HepG2 (cell line): ENCODE measurements around the gene ARHGAP5. TPM values are rescaled to one million over a fixed set of nuclear protein-coding genes. Genes with fewer than 3 reads are reported as not detected.

Experiments
- ASH2L ChIP-seq: fragments of 300-600, 200-600 bp; sonication (generic); IDR thresholded peaks from 2 replicates; pipeline ENCODE4 v1.7.0; 2017; ENCODE audit warnings: low read depth, mild to moderate bottlenecking, moderate library complexity, mixed read lengths, low read length; ENCODE audit not compliant: insufficient read length
- BCL6 ChIP-seq: IDR thresholded peaks from 2 replicates; pipeline ENCODE4 v1.6.1; 2016; ENCODE audit warnings: missing genetic modification reagents, missing compliant biosample characterization
- FOXA1 ChIP-seq, 2 experiments: fragments of 450-650 bp in 1 of 2; sonication (generic) in 1 of 2; formaldehyde crosslinking in 1 of 2; IDR thresholded peaks; 2 replicates each; pipeline versions ENCODE4 v1.4.0 to v1.6.1; 2016 to 2020; ENCODE audit warnings: missing genetic modification reagents in 1 of 2
- KMT2B ChIP-seq: IDR thresholded peaks from 2 replicates; pipeline ENCODE4 v1.6.1; 2016; ENCODE audit warnings: missing genetic modification reagents, missing compliant biosample characterization
- MAFK ChIP-seq, 2 experiments: IDR thresholded peaks in 1 of 2; conservative IDR thresholded peaks in 1 of 2; 2 replicates each; pipeline ENCODE4 v1.6.1; 2011; ENCODE audit warnings: improper control_type of control experiment in 2 of 2, low read length in 2 of 2
- MED1 ChIP-seq: sonication (generic); formaldehyde crosslinking; IDR thresholded peaks from 2 replicates; pipeline ENCODE4 v1.4.0; 2020; ENCODE audit warnings: missing genetic modification reagents
- MTA3 ChIP-seq: sonication (generic); formaldehyde crosslinking; IDR thresholded peaks from 2 replicates; pipeline ENCODE4 v1.4.0; 2020; ENCODE audit warnings: missing genetic modification reagents
- PRMT3 ChIP-seq: sonication (generic); formaldehyde crosslinking; IDR thresholded peaks from 2 replicates; pipeline ENCODE4 v1.8.1; 2022; ENCODE audit warnings: low read depth, mild to moderate bottlenecking, moderate library complexity, missing genetic modification reagents, borderline replicate concordance
- SRY ChIP-seq: sonication (generic); formaldehyde crosslinking; IDR thresholded peaks from 2 replicates; pipeline ENCODE4 v1.8.0; 2022; ENCODE audit warnings: mild to moderate bottlenecking, missing genetic modification reagents
- THYN1 ChIP-seq: sonication (generic); formaldehyde crosslinking; IDR thresholded peaks from 2 replicates; pipeline ENCODE4 v1.8.1; 2023; ENCODE audit warnings: low read depth, mild to moderate bottlenecking, moderate library complexity, missing genetic modification reagents, borderline replicate concordance
- YEATS2 ChIP-seq: sonication (generic); formaldehyde crosslinking; IDR thresholded peaks from 2 replicates; pipeline ENCODE4 v1.4.0; 2020; ENCODE audit warnings: missing genetic modification reagents, borderline replicate concordance
- ZEB1 ChIP-seq: IDR thresholded peaks from 2 replicates; pipeline ENCODE4 v1.6.1; 2012; ENCODE audit warnings: mild to moderate bottlenecking, low read depth, inconsistent platforms; ENCODE audit not compliant: insufficient replicate concordance
- ZNF136 ChIP-seq: sonication (generic); formaldehyde crosslinking; IDR thresholded peaks from 2 replicates; pipeline ENCODE4 v1.8.1; 2022; ENCODE audit warnings: low read depth, mild to moderate bottlenecking, moderate library complexity, missing genetic modification reagents
- ZNF367 ChIP-seq: sonication (generic); formaldehyde crosslinking; IDR thresholded peaks from 2 replicates; pipeline ENCODE4 v1.4.0; 2020; ENCODE audit warnings: missing genetic modification reagents, borderline replicate concordance
- ZNF468 ChIP-seq: sonication (generic); formaldehyde crosslinking; IDR thresholded peaks from 2 replicates; pipeline ENCODE4 v1.8.0; 2022; ENCODE audit warnings: mild to moderate bottlenecking, moderate library complexity, missing genetic modification reagents
- ZNF607 ChIP-seq: sonication (generic); formaldehyde crosslinking; IDR thresholded peaks from 2 replicates; pipeline ENCODE4 v1.5.1; 2020; ENCODE audit warnings: missing genetic modification reagents, mild to moderate bottlenecking, borderline replicate concordance
- ZNF792 ChIP-seq: IDR thresholded peaks from 2 replicates; pipeline ENCODE4 v1.6.1; 2016
- polyA plus RNA-seq, 8 experiments: library from polyadenylated mRNA; depleted of rRNA in 3 of 8; stranded (reverse) in 7 of 8; unstranded in 1 of 8; fragments of >200 nt; fragmentation: Illumina TruSeq in 4 of 8; extraction: Trizol in 4 of 8; gene quantifications; 2 replicates each; pipeline versions ENCODE4 v1.2.1 to v1.2.3, GENCODE V29; 2011 to 2016; ENCODE audit warnings: low read depth in 4 of 8, missing spikeins in 1 of 8, mixed read lengths in 1 of 8; ENCODE audit not compliant: insufficient read depth in 1 of 8
- total RNA-seq, 5 experiments: library from RNA; depleted of rRNA; stranded (reverse); fragments of >200 nt; fragmentation: Illumina TruSeq; extraction: Trizol; gene quantifications; 2 replicates each; pipeline ENCODE4 v1.2.3, GENCODE V29; 2016; ENCODE audit warnings: low read depth in 1 of 5
- TF ChIP-seq, protein P1 (sequence below): sonication (generic); formaldehyde crosslinking; IDR thresholded peaks from 2 replicates; pipeline ENCODE4 v1.4.0; 2020; ENCODE audit warnings: missing genetic modification reagents
- TF ChIP-seq, protein P2 (sequence below): sonication (generic); formaldehyde crosslinking; IDR thresholded peaks from 2 replicates; pipeline ENCODE4 v1.5.1; 2020; ENCODE audit warnings: mild to moderate bottlenecking, moderate library complexity, missing genetic modification reagents
- TF ChIP-seq, protein P3 (sequence below): IDR thresholded peaks from 2 replicates; pipeline ENCODE4 v1.6.1; 2016; ENCODE audit warnings: missing compliant biosample characterization, missing genetic modification reagents, borderline replicate concordance

The ARHGAP5 gene
- total and polyA plus RNA-seq, 2 of the 13 experiments (the other 11 are each of a cell fraction or from before 2014, with no cell fraction given) = 33.7 to 144 TPM

GRCh38 chr14:32078023-32078857 is 1.1 kb downstream of the ARHGAP5 start (continued):
- TF ChIP-seq, protein P1, sequence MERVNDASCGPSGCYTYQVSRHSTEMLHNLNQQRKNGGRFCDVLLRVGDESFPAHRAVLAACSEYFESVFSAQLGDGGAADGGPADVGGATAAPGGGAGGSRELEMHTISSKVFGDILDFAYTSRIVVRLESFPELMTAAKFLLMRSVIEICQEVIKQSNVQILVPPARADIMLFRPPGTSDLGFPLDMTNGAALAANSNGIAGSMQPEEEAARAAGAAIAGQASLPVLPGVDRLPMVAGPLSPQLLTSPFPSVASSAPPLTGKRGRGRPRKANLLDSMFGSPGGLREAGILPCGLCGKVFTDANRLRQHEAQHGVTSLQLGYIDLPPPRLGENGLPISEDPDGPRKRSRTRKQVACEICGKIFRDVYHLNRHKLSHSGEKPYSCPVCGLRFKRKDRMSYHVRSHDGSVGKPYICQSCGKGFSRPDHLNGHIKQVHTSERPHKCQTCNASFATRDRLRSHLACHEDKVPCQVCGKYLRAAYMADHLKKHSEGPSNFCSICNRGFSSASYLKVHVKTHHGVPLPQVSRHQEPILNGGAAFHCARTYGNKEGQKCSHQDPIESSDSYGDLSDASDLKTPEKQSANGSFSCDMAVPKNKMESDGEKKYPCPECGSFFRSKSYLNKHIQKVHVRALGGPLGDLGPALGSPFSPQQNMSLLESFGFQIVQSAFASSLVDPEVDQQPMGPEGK (CRISPR knock-in tag) = peak; percentile 71
- TF ChIP-seq YEATS2 (peak; percentile 45), ZNF468 (no peak), ZNF607 (CRISPR knock-in tag) (no peak), ZNF792 (CRISPR knock-in tag) (peak; percentile 33; the same call in 1 of the 2 replicates), FOXA1 (IDR thresholded peaks at IDR 0.05) (no peak), FOXA1 (CRISPR knock-in tag; IDR thresholded peaks at IDR 0.05) (0 out of 2 replicates have a peak, but pooled peaks have one; percentile 7), MAFK (conservative IDR thresholded peaks at IDR 0.05 in 1 of 2, IDR thresholded peaks at IDR 0.05 in 1 of 2; ENCODE audit: low read length in 2 of 2) (no peak), ASH2L (peak; percentile 86), PRMT3 (CRISPR knock-in tag) (no peak), THYN1 (0 out of 2 replicates have a peak, but pooled peaks have one; percentile 14), BCL6 (CRISPR knock-in tag) (peak; percentile 83), ZEB1 (no peak), MED1 (peak; percentile 37; the same call in 1 of the 2 replicates), ZNF136 (CRISPR knock-in tag) (no peak), ZNF367 (CRISPR knock-in tag) (no peak), KMT2B (peak; percentile 87), MTA3 (no peak), SRY (CRISPR knock-in tag) (no peak)
- TF ChIP-seq, protein P2, sequence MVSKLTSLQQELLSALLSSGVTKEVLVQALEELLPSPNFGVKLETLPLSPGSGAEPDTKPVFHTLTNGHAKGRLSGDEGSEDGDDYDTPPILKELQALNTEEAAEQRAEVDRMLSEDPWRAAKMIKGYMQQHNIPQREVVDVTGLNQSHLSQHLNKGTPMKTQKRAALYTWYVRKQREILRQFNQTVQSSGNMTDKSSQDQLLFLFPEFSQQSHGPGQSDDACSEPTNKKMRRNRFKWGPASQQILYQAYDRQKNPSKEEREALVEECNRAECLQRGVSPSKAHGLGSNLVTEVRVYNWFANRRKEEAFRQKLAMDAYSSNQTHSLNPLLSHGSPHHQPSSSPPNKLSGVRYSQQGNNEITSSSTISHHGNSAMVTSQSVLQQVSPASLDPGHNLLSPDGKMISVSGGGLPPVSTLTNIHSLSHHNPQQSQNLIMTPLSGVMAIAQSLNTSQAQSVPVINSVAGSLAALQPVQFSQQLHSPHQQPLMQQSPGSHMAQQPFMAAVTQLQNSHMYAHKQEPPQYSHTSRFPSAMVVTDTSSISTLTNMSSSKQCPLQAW = no peak; the same call in 1 of the 2 replicates
- TF ChIP-seq, protein P3, sequence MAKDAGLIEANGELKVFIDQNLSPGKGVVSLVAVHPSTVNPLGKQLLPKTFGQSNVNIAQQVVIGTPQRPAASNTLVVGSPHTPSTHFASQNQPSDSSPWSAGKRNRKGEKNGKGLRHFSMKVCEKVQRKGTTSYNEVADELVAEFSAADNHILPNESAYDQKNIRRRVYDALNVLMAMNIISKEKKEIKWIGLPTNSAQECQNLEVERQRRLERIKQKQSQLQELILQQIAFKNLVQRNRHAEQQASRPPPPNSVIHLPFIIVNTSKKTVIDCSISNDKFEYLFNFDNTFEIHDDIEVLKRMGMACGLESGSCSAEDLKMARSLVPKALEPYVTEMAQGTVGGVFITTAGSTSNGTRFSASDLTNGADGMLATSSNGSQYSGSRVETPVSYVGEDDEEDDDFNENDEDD (CRISPR knock-in tag) = peak; percentile 35; the same call in 1 of the 2 replicates
